T1000 (cell line): ENCODE measurements around the gene NFATC1.

Experiments
- DNase-seq: peaks from one replicate; lab custom pipeline; 2025; ENCODE audit warnings: mixed read lengths; lab: John Stamatoyannopoulos, UW

NFATC1 gene

DNA sequence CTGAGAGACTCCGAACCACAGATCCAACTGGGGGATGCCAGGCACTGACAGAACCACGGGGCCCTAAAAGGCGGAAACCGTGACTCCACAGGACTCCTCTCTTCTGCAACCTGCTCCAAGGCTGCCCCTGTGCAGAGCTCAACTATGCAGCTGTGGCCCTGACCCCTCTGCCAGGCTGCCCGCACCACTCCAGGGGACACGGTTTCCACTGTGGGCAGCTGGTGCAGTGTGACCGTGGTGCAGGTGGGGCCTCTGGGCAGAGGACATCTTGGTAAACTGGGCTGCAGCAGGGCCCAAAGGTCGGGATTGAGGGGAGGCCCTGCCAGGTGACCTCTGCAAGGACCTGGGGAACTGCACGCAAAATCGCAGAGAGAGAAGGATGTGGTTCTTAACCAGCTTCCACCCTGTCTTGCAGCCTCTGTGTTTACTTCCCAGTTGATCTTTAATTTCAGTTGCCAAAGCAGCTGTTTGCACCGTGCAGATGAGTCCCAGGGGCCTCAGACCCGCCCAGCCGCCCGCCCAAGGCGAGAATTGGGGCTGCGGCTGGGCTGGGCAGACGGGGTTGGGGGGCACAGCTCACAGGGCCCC, 179.3 kb downstream of the NFATC1 start:
- DNase-seq = no peak

- DNase-seq = no peak
These were observed 180.4 kb downstream of the NFATC1 start for GRCh38 chr18:79575891-79576685.

DNA sequence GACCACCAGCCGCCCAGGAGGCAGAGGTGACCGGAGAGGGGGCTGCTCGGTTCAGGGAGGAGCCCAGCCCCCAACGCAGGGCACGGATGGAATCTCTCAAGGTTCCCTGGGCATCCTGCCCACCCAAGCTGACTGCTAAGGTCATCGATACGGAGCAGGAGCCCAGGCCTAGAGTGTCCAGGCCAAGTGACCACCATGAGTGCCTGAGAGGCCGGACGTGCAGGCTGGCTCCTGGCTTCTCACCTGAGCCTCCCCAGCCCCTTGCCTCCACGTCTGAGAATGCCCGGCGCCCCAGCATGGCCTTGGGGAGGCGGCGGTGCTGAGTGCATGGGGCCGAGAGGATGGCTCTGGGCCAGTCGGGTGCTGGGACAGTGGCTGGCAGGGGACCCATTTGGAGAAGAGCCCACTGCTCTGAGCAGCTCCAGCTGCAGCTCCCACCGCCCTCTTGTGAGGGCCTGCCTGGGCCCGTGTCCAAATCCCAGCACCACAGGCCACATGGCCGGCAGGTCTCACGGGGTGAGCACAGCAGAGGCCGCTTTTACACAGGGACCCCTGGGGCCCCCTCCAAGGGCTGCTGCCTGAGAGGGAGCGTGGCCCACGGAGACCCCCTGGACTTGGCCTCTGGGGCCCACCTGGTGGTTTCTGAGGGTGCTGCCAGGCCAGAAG, 181.1 kb downstream of the NFATC1 start:
- DNase-seq = no peak

- no peak for DNase-seq
These were observed 182.0 kb downstream of the NFATC1 start for GRCh38 chr18:79577451-79578395.

GRCh38 chr18:79578396-79579260, 182.9 kb downstream of the NFATC1 start:
- DNase-seq = no peak
